Measurements from ENCODE around the gene FLRT2.

DNA sequence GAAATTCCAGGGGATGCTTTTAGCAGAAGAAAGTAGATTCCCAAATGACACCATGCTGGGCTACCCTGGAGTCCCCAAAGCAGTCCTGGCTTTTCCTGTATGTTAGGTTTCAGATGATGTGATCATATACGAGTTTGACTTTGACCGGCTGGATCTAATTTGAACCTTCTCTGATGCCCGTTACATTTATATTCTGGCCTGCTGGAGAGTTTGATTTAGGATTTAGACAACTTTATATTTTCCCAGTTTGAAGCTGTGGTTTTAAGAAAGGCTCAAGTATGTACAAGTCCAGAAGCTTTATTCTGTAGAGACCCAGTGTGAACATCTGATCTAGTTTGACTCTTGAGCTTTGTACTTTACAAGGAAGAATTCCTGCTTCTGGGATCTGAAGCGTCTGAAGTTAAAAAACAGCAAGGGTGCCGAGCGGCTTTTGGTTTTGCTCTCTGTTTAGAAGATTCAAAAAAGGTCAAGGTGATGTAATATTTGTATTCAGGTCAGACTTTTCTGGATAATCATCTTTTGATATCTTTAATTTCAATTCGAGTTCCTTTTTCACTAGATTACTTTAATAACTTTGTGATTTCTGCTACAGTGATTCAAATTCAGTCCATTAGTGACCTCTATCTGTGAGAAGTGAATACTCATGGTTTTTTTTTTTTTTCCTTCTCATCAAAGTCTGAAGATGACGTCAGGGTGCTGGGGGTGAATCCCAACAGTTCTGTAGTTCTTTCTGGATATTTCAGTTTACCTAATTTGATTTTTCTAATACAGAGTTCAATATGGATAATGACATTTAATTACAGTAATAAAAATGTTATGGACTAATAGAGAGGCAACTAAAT is 6.3 kb downstream of the FLRT2 start:
- TF ChIP-seq CTCF (IDR thresholded peaks at IDR 0.05) (peak; percentile 14 to 40 (median 34)), EP300 (IDR thresholded peaks at IDR 0.05) (no peak), POLR2A (IDR thresholded peaks at IDR 0.05; ENCODE audit: low read depth) (no peak)
